SK-N-SH (cell line): ENCODE results near the gene RGS7BP. TPM values are rescaled to one million over a fixed set of nuclear protein-coding genes. Genes with fewer than 3 reads are reported as not detected.

ENCODE experiments used
- CTCF ChIA-PET: fragments of 300-600, 350-600 bp; formaldehyde crosslinking; extraction: SDS; loops from one replicate; lab custom pipeline; 2021; lab: Yijun Ruan, JAX
- POLR2A ChIA-PET: fragments of 350-600 bp; sonication (Branson Sonifier 250); formaldehyde crosslinking; extraction: SDS; loops from one replicate; lab custom pipeline; 2020; ENCODE audit warnings: antibody characterized with exemption, inconsistent platforms; lab: Yijun Ruan, JAX
- DNase-seq: peaks from one replicate; pipeline ENCODE4 v3.0.0; 2012
- H2AFZ ChIP-seq: fragments of 200-600 bp; sonication (generic); 2 replicates; pipeline ENCODE4 v1.8.1; 2016; ENCODE audit warnings: antibody characterized with exemption, mild to moderate bottlenecking, low read depth
- H3F3A ChIP-seq: fragments of 200-600 bp; sonication (generic); replicated peaks from 2 replicates; pipeline ENCODE3; 2016; ENCODE audit warnings: antibody characterized with exemption, mild to moderate bottlenecking; ENCODE audit not compliant: insufficient read depth
- H3K27ac ChIP-seq, 2 experiments: fragments of 200-500 bp in 1 of 2; fragments of 200-600 bp in 1 of 2; sonication (Bioruptor generic) in 1 of 2; sonication (generic), shearing (Covaris generic) in 1 of 2; 2 replicates each; pipeline versions ENCODE4 v1.5.1 to v1.6.1; 2014 to 2016; ENCODE audit warnings: low read depth in 2 of 2, inconsistent platforms in 1 of 2, low read length in 1 of 2, mild to moderate bottlenecking in 1 of 2, mixed read lengths in 1 of 2
- H3K27me3 ChIP-seq: fragments of 200-600 bp; sonication (generic), shearing (Covaris generic); 2 replicates; pipeline ENCODE4 v1.6.1; 2016; ENCODE audit warnings: mixed run types; ENCODE audit not compliant: insufficient read depth
- H3K36me3 ChIP-seq, 2 experiments: fragments of 200-500 bp in 1 of 2; fragments of 200-600 bp in 1 of 2; sonication (Bioruptor generic) in 1 of 2; sonication (generic) in 1 of 2; replicated peaks in 1 of 2; 2 replicates each; pipeline versions ENCODE3 to v1.5.1; 2014 to 2016; ENCODE audit warnings: low read length in 1 of 2, mild to moderate bottlenecking in 1 of 2; ENCODE audit not compliant: insufficient read depth in 2 of 2, control insufficient read depth in 1 of 2
- H3K4me1 ChIP-seq, 2 experiments: fragments of 200-500 bp in 1 of 2; fragments of 200-600 bp in 1 of 2; sonication (Bioruptor generic) in 1 of 2; sonication (generic), shearing (Covaris generic) in 1 of 2; 2 replicates each; pipeline versions ENCODE4 v1.5.1 to v1.6.1; 2014 to 2016; ENCODE audit warnings: low read depth in 1 of 2, low read length in 1 of 2, mixed run types in 1 of 2; ENCODE audit not compliant: insufficient read depth in 2 of 2, control insufficient read depth in 1 of 2
- H3K4me2 ChIP-seq: fragments of 200-600 bp; sonication (generic), shearing (Covaris generic); 2 replicates; pipeline ENCODE4 v1.6.1; 2017; ENCODE audit warnings: mixed run types
- H3K4me3 ChIP-seq, 2 experiments: fragments of 200-500 bp in 1 of 2; fragments of 200-600 bp in 1 of 2; sonication (Bioruptor generic) in 1 of 2; sonication (generic), shearing (Covaris generic) in 1 of 2; 2 replicates each; pipeline versions ENCODE4 v1.5.1 to v1.8.1; 2014 to 2016; ENCODE audit warnings: low read depth in 2 of 2, inconsistent platforms in 1 of 2, low read length in 1 of 2, mild to moderate bottlenecking in 1 of 2, mixed read lengths in 1 of 2, moderate library complexity in 1 of 2
- H3K79me2 ChIP-seq: fragments of 200-600 bp; sonication (generic); 2 replicates; pipeline ENCODE4 v1.8.1; 2017; ENCODE audit warnings: mild to moderate bottlenecking; ENCODE audit not compliant: insufficient read depth
- H3K9ac ChIP-seq: fragments of 200-600 bp; sonication (generic); 2 replicates; pipeline ENCODE4 v1.6.1; 2017; ENCODE audit warnings: mixed run types
- H3K9me2 ChIP-seq: fragments of 200-600 bp; sonication (generic); 2 replicates; pipeline ENCODE4 v1.6.1; 2017; ENCODE audit warnings: mixed run types
- H3K9me3 ChIP-seq: fragments of 200-600 bp; sonication (generic); 2 replicates; pipeline ENCODE4 v1.6.1; 2017; ENCODE audit warnings: mixed run types, mild to moderate bottlenecking, moderate library complexity
- H4K20me1 ChIP-seq: fragments of 200-600 bp; sonication (generic); 2 replicates; pipeline ENCODE4 v1.6.1; 2017; ENCODE audit warnings: mild to moderate bottlenecking, mixed run types; ENCODE audit not compliant: insufficient read depth
- FOSL2 ChIP-seq: IDR thresholded peaks from 2 replicates; pipeline ENCODE4 v1.4.0; 2012; ENCODE audit warnings: low read depth, mild to moderate bottlenecking, moderate library complexity, borderline replicate concordance
- GABPA ChIP-seq: IDR thresholded peaks from 2 replicates; pipeline ENCODE4 v1.4.0; 2012; ENCODE audit warnings: low read depth, mild to moderate bottlenecking
- JUND ChIP-seq: IDR thresholded peaks from 2 replicates; pipeline ENCODE4 v1.4.0; 2012
- MAX ChIP-seq: IDR thresholded peaks from 2 replicates; pipeline ENCODE4 v1.4.0; 2012; ENCODE audit warnings: low read depth
- MEF2A ChIP-seq: IDR thresholded peaks from 2 replicates; pipeline ENCODE4 v1.4.0; 2012; ENCODE audit warnings: low read depth, borderline replicate concordance
- MXI1 ChIP-seq: IDR thresholded peaks from 2 replicates; pipeline ENCODE4 v1.6.1; 2012; ENCODE audit warnings: mild to moderate bottlenecking, low read depth, low read length, improper control_type of control experiment
- NRF1 ChIP-seq: IDR thresholded peaks from 2 replicates; pipeline ENCODE4 v1.6.1; 2012; ENCODE audit warnings: low read depth, mild to moderate bottlenecking, low read length
- PBX3 ChIP-seq: IDR thresholded peaks from 2 replicates; pipeline ENCODE4; 2012
- RCOR1 ChIP-seq: fragments of 150-350 bp; IDR thresholded peaks from 2 replicates; pipeline ENCODE4 v1.6.1; 2017; ENCODE audit warnings: antibody characterized with exemption, low read length
- SMC3 ChIP-seq: IDR thresholded peaks from 2 replicates; pipeline ENCODE4 v1.6.1; 2012; ENCODE audit warnings: low read depth, low read length, improper control_type of control experiment
- USF2 ChIP-seq: fragments of 150-350 bp; IDR thresholded peaks from 2 replicates; pipeline ENCODE4 v1.6.1; 2017; ENCODE audit warnings: antibody characterized with exemption, low read length, low read depth, borderline replicate concordance
- whole genome bisulfite sequencing: methylation state at CpG from one replicate; pipeline ENCODE4 v1.1.6; 2017; ENCODE audit warnings: low lambda C conversion rate; 5-methylcytosine and 5-hydroxymethylcytosine counted together
- polyA plus RNA-seq, 3 experiments: library from polyadenylated mRNA; depleted of rRNA; stranded (reverse); fragments of >200 nt; gene quantifications; 2 replicates each; pipeline ENCODE4 v1.2.3, GENCODE V29; 2012
- TF ChIP-seq, protein P1 (sequence below): fragments of 150-350 bp; IDR thresholded peaks from 2 replicates; pipeline ENCODE4 v1.6.1; 2016; ENCODE audit warnings: mild to moderate bottlenecking, low read depth, low read length

Gene RGS7BP
- polyA plus RNA-seq, 1 of the 3 experiments (the other 2 are of a cell fraction) = not detected

DNA sequence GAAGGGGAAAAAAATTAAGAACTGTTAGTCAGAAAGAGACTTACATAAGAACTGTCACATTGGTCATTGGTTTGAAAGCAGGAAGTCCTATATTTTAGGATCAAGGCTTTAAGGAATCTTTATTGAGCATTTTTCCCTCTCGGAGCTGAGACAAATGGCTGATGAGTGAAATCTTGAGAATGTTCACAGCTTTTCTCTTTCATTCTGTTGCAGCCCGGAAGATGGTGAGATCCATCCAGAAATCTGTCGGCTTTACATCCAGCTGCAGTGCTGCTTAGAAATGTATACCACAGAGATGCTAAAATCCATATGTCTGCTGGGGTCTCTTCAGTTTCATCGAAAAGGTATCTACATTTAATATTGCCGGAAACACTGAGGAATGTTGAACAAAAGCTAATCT lies 69.7 kb downstream of the RGS7BP start (continued):
- TF ChIP-seq, protein P1, sequence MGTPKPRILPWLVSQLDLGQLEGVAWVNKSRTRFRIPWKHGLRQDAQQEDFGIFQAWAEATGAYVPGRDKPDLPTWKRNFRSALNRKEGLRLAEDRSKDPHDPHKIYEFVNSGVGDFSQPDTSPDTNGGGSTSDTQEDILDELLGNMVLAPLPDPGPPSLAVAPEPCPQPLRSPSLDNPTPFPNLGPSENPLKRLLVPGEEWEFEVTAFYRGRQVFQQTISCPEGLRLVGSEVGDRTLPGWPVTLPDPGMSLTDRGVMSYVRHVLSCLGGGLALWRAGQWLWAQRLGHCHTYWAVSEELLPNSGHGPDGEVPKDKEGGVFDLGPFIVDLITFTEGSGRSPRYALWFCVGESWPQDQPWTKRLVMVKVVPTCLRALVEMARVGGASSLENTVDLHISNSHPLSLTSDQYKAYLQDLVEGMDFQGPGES = no peak
- no peak for TF ChIP-seq NRF1
- no peak for TF ChIP-seq MEF2A
- no peak for TF ChIP-seq MAX
- TF ChIP-seq USF2 = no peak
- TF ChIP-seq SMC3 = no peak

GRCh38 chr5:64576250-64576649 lies 70.4 kb downstream of the RGS7BP start:
- Histone ChIP-seq H3K9ac (no peak overlapping the region), H3K27me3 (peaks cover 11% of the 10 kb centered on the region; the same call in 1 of the 2 replicates), H3K9me3 (no peaks in the 10 kb centered on the region), H3K4me1 (peaks cover 0 to 6% of the 10 kb centered on the region in 2 experiments; a peak in 2 of 4 replicates), H3K27ac (no peak overlapping the region), H3K9me2 (no peaks in the 10 kb centered on the region), H3F3A (no peaks in the 10 kb centered on the region), H2AFZ (no peak overlapping the region), H3K36me3 (no peaks in the 10 kb centered on the region), H3K4me2 (no peak overlapping the region), H4K20me1 (no peaks in the 10 kb centered on the region), H3K79me2 (no peaks in the 10 kb centered on the region), H3K4me3 (no peak overlapping the region)
- CTCF ChIA-PET = no interaction called here
- no peak for DNase-seq
- TF ChIP-seq, protein P1 = no peak
- TF ChIP-seq RCOR1 (no peak), PBX3 (no peak)
- POLR2A ChIA-PET = no interaction called here
- WGBS = 4% methylated on average over 2 of the region's 2 CpGs

- Histone ChIP-seq H2AFZ (no peak overlapping the region), H3K4me1 (no peaks in the 10 kb centered on the region), H4K20me1 (no peaks in the 10 kb centered on the region), H3K27me3 (no peaks in the 10 kb centered on the region; the same call in 1 of the 2 replicates), H3K9ac (no peak overlapping the region), H3K4me2 (no peak overlapping the region), H3K79me2 (no peaks in the 10 kb centered on the region), H3K27ac (no peak overlapping the region), H3F3A (no peaks in the 10 kb centered on the region), H3K9me3 (no peaks in the 10 kb centered on the region), H3K9me2 (no peaks in the 10 kb centered on the region), H3K4me3 (no peak overlapping the region), H3K36me3 (no peaks in the 10 kb centered on the region)
- no peak for TF ChIP-seq JUND
- TF ChIP-seq RCOR1 = no peak
- no peak for TF ChIP-seq GABPA
- TF ChIP-seq, protein P1 = no peak
- no peak for TF ChIP-seq FOSL2
- no peak for TF ChIP-seq MXI1
- TF ChIP-seq PBX3 = no peak
- TF ChIP-seq USF2 = no peak
- 19% methylated on average over 4 of the region's 4 CpGs for WGBS
- ChIA-PET POLR2A (no interaction called here), CTCF (no interaction called here)
- DNase-seq = no peak
These were observed 79.8 kb downstream of the RGS7BP start for GRCh38 chr5:64585646-64586045.
